Progenitor cell of endocrine pancreas (in vitro differentiated cells): Measurements from ENCODE around the gene SLC35D1. TPM values are rescaled to one million over a fixed set of nuclear protein-coding genes. Genes with fewer than 3 reads are reported as not detected.

ENCODE experiments used
- DNase-seq: peaks from one replicate; pipeline ENCODE4 v3.0.0; 2021; ENCODE audit warnings: low spot score; ENCODE audit not compliant: unreplicated experiment
- H3K27ac Mint-ChIP-seq: 2 replicates; pipeline ENCODE4 v1.8.0; 2021; ENCODE audit warnings: mild to moderate bottlenecking, moderate library complexity, mixed read lengths
- H3K27me3 Mint-ChIP-seq: 2 replicates; pipeline ENCODE4 v1.8.0; 2021; ENCODE audit warnings: mixed read lengths
- H3K36me3 Mint-ChIP-seq: 2 replicates; pipeline ENCODE4 v1.8.0; 2022; ENCODE audit warnings: mixed read lengths; ENCODE audit not compliant: insufficient read depth
- H3K4me1 Mint-ChIP-seq: 2 replicates; pipeline ENCODE4 v1.8.0; 2021; ENCODE audit warnings: low read depth, mixed read lengths
- H3K4me3 Mint-ChIP-seq: 2 replicates; pipeline ENCODE4 v1.8.0; 2021; ENCODE audit warnings: low read depth, mild to moderate bottlenecking, moderate library complexity, mixed read lengths
- H3K9me3 Mint-ChIP-seq: 2 replicates; pipeline ENCODE4 v1.8.0; 2021; ENCODE audit warnings: low read depth, mixed read lengths
- CTCF ChIP-seq: fragments of 200-600 bp; sonication (generic); IDR thresholded peaks from one replicate; pipeline ENCODE4 v1.5.0; 2021; ENCODE audit warnings: antibody characterized with exemption, mild to moderate bottlenecking; ENCODE audit not compliant: unreplicated experiment
- total RNA-seq: library from RNA; stranded (reverse); gene quantifications from 2 replicates; pipeline ENCODE4 v1.2.1, GENCODE V29; 2021

Gene SLC35D1
- total RNA-seq, 1 donor from 2014 or later: 11.9 TPM

DNA sequence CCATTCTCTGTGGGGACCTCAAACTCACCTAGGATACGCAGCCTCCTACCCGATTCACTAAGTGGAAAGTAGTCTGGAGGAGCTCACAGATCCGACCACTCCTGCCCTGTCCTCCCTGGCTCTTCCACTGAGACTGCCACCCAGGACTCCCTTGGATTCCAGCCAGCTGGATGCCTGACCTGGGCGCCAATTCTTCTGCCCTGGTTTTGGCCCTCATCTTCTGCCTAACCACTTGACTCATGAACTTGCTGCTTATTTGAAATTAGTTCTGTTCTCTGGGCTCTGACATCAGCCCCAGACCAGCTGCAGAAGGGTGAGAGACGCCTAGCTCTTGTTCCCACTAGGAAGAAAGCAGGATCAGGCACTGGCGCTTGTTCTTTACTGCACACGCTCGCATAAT lies 48.9 kb downstream of the SLC35D1 start:
- Mint-ChIP-seq H3K9me3 (no peaks in the 10 kb centered on the region), H3K27ac (no peak overlapping the region), H3K27me3 (no peaks in the 10 kb centered on the region), H3K4me1 (peaks cover 2% of the 10 kb centered on the region), H3K36me3 (peaks cover 21% of the 10 kb centered on the region), H3K4me3 (no peak overlapping the region)
- no peak for TF ChIP-seq CTCF
- DNase-seq: no peak

DNA sequence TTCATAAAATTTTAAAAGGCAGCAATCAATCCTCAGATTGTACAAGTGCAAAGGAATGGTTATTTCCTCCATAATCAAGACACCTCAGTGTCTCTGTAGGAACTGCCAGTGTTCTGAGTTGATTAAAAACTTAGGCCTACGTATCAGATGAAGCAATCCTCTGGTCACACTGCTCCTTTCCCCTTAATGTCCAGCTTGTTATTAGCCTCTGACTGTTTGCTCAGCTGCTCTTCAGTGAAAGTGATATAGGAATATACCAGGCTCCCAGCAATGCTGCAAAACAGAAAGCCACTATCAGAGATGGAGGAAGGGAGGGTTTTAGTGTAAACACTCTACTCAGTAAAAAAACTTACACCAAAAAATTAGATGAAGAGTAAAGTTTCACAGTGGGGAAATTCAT lies 49.8 kb downstream of the SLC35D1 start:
- TF ChIP-seq CTCF: no peak
- H3K4me3 Mint-ChIP-seq: no peak overlapping the region
- no peak for DNase-seq
- H3K9me3 Mint-ChIP-seq: no peaks in the 10 kb centered on the region
- H3K27ac Mint-ChIP-seq: no peak overlapping the region
- H3K4me1 Mint-ChIP-seq: peaks cover 2% of the 10 kb centered on the region
- peaks cover 14% of the 10 kb centered on the region for H3K36me3 Mint-ChIP-seq
- no peaks in the 10 kb centered on the region for H3K27me3 Mint-ChIP-seq

DNA sequence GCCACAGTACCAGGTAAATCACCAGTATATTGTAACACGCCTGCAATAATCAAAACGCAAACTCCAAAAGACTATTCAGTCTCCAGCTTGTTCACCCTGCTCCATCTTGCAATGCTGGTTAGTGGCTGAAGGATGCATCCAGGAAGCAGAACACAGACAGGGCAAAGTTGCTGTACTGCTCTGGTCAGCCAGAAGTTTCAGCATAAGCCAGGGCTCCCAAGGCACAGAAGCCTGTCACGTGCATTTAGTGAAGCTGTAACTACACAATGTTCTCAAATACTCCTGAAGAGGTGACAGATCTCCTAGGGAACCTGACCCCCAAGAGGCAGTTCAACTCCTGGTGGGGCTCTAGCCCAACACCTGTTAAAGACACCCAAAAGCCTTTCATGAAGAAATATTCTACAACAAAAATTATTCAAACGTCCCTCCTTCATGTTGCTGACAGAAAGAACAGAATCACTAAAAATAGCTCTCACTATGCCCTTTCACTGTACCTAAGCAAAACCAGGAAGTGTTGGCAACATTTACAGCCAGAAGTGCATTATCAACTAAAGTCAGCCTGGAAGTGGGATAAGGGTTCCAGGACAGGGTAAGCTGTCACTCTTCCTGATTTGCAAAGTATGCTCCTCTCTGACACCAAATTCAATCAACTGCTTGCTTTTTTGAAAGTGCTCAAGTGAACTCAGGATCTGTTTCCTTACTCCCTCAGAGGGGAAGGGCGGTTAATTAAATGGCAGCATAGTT lies 52.1 kb downstream of the SLC35D1 start:
- Mint-ChIP-seq H3K4me1 (peaks cover 2% of the 10 kb centered on the region), H3K4me3 (no peak overlapping the region), H3K27ac (no peak overlapping the region), H3K27me3 (no peaks in the 10 kb centered on the region), H3K9me3 (no peaks in the 10 kb centered on the region), H3K36me3 (peaks cover 8% of the 10 kb centered on the region)
- DNase-seq: no peak
- no peak for TF ChIP-seq CTCF

DNA sequence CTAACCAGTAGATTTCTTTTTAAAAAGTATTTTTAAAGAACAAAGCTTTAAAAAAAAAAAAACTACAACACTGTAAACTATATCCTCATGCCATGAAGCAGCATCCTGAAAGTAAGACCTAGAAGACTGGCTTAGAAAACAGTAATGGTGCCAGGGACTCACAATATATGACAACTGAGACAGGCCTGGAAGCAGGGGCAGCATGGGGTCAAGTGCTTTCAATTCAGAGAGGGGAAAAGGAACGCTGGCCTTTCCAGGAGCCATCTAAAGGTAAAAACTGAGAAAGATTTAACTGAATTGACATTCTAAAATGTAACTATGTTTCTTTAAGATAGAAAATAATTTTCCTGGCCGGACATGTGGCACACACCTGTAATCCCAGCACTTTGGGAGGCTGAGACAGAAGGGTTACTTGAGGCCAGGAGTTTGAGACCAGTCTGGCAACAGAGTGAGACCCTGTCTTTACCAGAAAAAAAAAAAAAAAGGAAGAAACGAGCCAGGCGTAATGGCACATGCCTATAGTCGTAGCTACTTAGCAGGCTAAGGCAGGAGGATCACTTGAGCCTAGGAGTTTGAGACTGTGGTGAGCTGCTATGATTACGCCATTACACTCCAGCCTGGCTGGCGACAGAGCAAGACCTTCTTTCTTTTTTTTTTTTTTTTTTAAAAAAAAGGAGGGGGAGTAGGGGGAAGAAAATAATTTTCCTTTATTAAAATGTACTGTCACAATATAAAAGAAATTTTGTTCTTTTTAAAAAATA lies 54.1 kb downstream of the SLC35D1 start:
- TF ChIP-seq CTCF: no peak
- Mint-ChIP-seq H3K4me1 (peaks cover 2% of the 10 kb centered on the region), H3K9me3 (no peaks in the 10 kb centered on the region), H3K4me3 (no peak overlapping the region), H3K36me3 (peaks cover 7% of the 10 kb centered on the region), H3K27me3 (no peaks in the 10 kb centered on the region), H3K27ac (peak overlapping the region; percentile 61)
- DNase-seq: no peak

GRCh38 chr1:66998972-66999371 lies 55.0 kb downstream of the SLC35D1 start:
- Mint-ChIP-seq H3K27ac (no peak overlapping the region), H3K4me1 (no peaks in the 10 kb centered on the region), H3K4me3 (no peak overlapping the region), H3K36me3 (peaks cover 6% of the 10 kb centered on the region), H3K9me3 (no peaks in the 10 kb centered on the region), H3K27me3 (no peaks in the 10 kb centered on the region)
- no peak for DNase-seq
- no peak for TF ChIP-seq CTCF
